ENCODE data around the gene TMOD4.

TMOD4 gene

GRCh38 chr1:151192047-151192446 lies 16.3 kb upstream of the TMOD4 start:
- TF ChIP-seq CTCF (IDR thresholded peaks at IDR 0.05; ENCODE audit: borderline replicate concordance, insufficient read depth, low read depth, low read length): no peak

GRCh38 chr1:151189637-151190445 lies 14.1 kb upstream of the TMOD4 start, which contains the start of gene VPS72:
Gene VPS72, minus strand, starts transcription at chr1:151190197. Its CDS starts 76 bp downstream, at chr1:151190121.
- H3K4me3 ChIP-seq (ENCODE audit: low read depth, low read length): peak within 1 kb of the TSS; percentile 74
- no peak for TF ChIP-seq CTCF (IDR thresholded peaks at IDR 0.05; ENCODE audit: borderline replicate concordance, insufficient read depth, low read depth, low read length)

More at GRCh38 chr1:151192047-151192446, 16.3 kb upstream of the TMOD4 start:
- H3K4me3 ChIP-seq (ENCODE audit: low read depth, low read length): no peak overlapping the region

GRCh38 chr1:151188667-151189066 lies 12.9 kb upstream of the TMOD4 start:
- peak overlapping the region; percentile 74 for H3K4me3 ChIP-seq (ENCODE audit: low read depth, low read length)

- no peak overlapping the region for H3K4me3 ChIP-seq (ENCODE audit: low read depth, low read length)
- no peak for TF ChIP-seq CTCF (IDR thresholded peaks at IDR 0.05; ENCODE audit: borderline replicate concordance, insufficient read depth, low read depth, low read length)
These were observed 11.4 kb upstream of the TMOD4 start for GRCh38 chr1:151187205-151187604.

GRCh38 chr1:151184211-151184610 lies 8.4 kb upstream of the TMOD4 start:
- no peak for TF ChIP-seq CTCF (IDR thresholded peaks at IDR 0.05; ENCODE audit: borderline replicate concordance, insufficient read depth, low read depth, low read length)
- no peak overlapping the region for H3K4me3 ChIP-seq (ENCODE audit: low read depth, low read length)

GRCh38 chr1:151176514-151177045 lies 799 bp upstream of the TMOD4 start:
- no peak overlapping the region for H3K4me3 ChIP-seq (ENCODE audit: low read depth, low read length)
- TF ChIP-seq CTCF (IDR thresholded peaks at IDR 0.05; ENCODE audit: borderline replicate concordance, insufficient read depth, low read depth, low read length): no peak

GRCh38 chr1:151175041-151175741 lies 590 bp downstream of the TMOD4 start:
- no peak for TF ChIP-seq CTCF (IDR thresholded peaks at IDR 0.05; ENCODE audit: borderline replicate concordance, insufficient read depth, low read depth, low read length)
- no peak overlapping the region for H3K4me3 ChIP-seq (ENCODE audit: low read depth, low read length)

All from GM12875 (cell line).